Left ventricle myocardium inferior (tissue), 1 donor: ENCODE results near the gene PGS1. TPM values are rescaled to one million over a fixed set of nuclear protein-coding genes. Genes with fewer than 3 reads are reported as not detected.

Experiments
- DNase-seq: peaks from one replicate; pipeline ENCODE4 v3.0.0-alpha.2; 2020
- H3K27ac ChIP-seq: fragments of 200-600 bp; replicated peaks from 2 replicates; pipeline ENCODE4 v1.8.0; 2021
- H3K27me3 ChIP-seq: fragments of 200-600 bp; 2 replicates; pipeline ENCODE4 v1.8.0; 2021; ENCODE audit warnings: low read depth
- H3K36me3 ChIP-seq: fragments of 200-600 bp; 2 replicates; pipeline ENCODE4 v1.8.0; 2021
- H3K4me1 ChIP-seq: fragments of 200-600 bp; 2 replicates; pipeline ENCODE4 v1.8.0; 2021
- H3K4me3 ChIP-seq: fragments of 200-600 bp; 2 replicates; pipeline ENCODE4 v1.8.0; 2021; ENCODE audit warnings: mild to moderate bottlenecking, moderate library complexity
- H3K9me3 ChIP-seq: fragments of 200-600 bp; replicated peaks from 2 replicates; pipeline ENCODE4 v1.8.0; 2021
- intact Hi-C: fragments of 100-400 bp; cut with micrococcal nuclease; formaldehyde crosslinking; loops from one replicate; pipeline ENCODE4 v1.11.0; 2022
- total RNA-seq: library from RNA; stranded (reverse); fragmentation: NEBNext Ultra II Directional; extraction: Animal tissue kit (Norgen Biotek cat#: 25700); gene quantifications from one replicate; pipeline ENCODE4 v1.2.1, GENCODE V29; 2021
- TF ChIP-seq, protein P1 (sequence below): fragments of 200-600 bp; IDR thresholded peaks from 2 replicates; pipeline ENCODE4 v1.8.0; 2021; ENCODE audit warnings: antibody characterized with exemption, mild to moderate bottlenecking, borderline replicate concordance
- donor health status: DM: no; HTN: yes; CAD: no; lungs with severe emphysema.

The PGS1 gene
- total RNA-seq, 1 donor from 2014 or later: 17.1 TPM

DNA sequence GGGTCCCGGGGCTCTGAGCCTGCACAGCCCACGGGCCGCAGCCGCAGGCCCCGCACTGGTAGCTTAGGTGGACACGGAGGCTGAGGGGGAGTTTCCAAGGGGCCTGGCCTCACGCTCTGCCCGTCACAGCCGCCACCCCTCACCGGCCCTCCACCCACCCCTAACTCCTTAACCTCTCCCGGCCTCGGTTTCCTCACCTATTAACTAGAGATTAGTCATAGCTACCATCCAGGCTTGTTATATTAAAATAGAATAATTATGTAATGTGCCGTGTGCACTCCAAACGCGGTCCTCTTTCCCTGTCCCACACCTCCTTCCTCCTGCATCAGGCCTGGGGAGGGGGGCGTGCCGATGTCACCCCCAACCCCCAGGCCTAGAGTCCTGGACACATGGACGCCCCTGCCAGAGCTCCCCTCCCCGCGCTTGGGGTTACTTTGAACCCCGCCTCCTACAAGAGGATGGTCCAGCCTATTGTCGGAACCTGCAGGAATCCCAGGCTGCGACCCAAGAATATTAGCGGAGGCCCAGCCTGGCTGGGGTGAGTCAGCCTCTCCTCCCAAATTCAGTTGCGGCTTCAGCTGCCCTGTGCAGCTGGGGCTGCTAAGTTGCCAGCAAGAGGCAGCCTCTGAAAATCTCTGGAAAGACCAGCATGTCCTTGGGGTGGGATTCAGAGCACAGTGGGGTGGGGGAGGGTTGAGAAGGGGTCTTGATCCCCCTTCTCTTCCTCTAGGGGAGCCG is 35.8 kb upstream of the PGS1 start:
- DNase-seq: peak; percentile 63
- Histone ChIP-seq H3K4me3 (peak overlapping the region; percentile 65), H3K27me3 (no peaks in the 10 kb centered on the region), H3K36me3 (no peaks in the 10 kb centered on the region), H3K27ac (peak overlapping the region; percentile 98), H3K9me3 (no peaks in the 10 kb centered on the region), H3K4me1 (peaks cover 54% of the 10 kb centered on the region)
- TF ChIP-seq, protein P1, sequence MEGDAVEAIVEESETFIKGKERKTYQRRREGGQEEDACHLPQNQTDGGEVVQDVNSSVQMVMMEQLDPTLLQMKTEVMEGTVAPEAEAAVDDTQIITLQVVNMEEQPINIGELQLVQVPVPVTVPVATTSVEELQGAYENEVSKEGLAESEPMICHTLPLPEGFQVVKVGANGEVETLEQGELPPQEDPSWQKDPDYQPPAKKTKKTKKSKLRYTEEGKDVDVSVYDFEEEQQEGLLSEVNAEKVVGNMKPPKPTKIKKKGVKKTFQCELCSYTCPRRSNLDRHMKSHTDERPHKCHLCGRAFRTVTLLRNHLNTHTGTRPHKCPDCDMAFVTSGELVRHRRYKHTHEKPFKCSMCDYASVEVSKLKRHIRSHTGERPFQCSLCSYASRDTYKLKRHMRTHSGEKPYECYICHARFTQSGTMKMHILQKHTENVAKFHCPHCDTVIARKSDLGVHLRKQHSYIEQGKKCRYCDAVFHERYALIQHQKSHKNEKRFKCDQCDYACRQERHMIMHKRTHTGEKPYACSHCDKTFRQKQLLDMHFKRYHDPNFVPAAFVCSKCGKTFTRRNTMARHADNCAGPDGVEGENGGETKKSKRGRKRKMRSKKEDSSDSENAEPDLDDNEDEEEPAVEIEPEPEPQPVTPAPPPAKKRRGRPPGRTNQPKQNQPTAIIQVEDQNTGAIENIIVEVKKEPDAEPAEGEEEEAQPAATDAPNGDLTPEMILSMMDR: no peak
- intact Hi-C loops: no loop called here

DNA sequence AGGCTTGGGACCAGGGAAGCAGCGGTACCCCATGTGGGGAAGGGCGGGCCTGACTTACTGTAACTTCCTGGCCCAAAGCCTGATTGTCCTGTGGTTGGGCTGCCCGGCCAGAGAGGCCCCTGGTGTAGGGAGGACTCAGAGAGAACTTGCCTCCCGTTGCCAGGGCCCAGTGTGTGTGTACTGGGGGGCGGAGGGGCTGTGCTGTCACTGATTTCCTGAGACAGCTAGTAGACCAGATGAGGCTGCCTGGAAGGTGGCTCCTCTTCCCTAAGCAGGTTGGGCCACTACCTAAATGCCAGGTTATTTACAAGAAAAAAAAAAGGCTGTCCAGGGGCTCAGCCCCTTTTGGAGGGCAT is 35.3 kb upstream of the PGS1 start:
- no peaks in the 10 kb centered on the region for H3K36me3 ChIP-seq
- peaks cover 55% of the 10 kb centered on the region for H3K4me1 ChIP-seq
- TF ChIP-seq, protein P1: no peak
- DNase-seq: peak; percentile 80
- H3K4me3 ChIP-seq: peak overlapping the region; percentile 65
- H3K27me3 ChIP-seq: no peaks in the 10 kb centered on the region
- no peaks in the 10 kb centered on the region for H3K9me3 ChIP-seq
- intact Hi-C loops: no loop called here
- peak overlapping the region; percentile 98 for H3K27ac ChIP-seq

DNA sequence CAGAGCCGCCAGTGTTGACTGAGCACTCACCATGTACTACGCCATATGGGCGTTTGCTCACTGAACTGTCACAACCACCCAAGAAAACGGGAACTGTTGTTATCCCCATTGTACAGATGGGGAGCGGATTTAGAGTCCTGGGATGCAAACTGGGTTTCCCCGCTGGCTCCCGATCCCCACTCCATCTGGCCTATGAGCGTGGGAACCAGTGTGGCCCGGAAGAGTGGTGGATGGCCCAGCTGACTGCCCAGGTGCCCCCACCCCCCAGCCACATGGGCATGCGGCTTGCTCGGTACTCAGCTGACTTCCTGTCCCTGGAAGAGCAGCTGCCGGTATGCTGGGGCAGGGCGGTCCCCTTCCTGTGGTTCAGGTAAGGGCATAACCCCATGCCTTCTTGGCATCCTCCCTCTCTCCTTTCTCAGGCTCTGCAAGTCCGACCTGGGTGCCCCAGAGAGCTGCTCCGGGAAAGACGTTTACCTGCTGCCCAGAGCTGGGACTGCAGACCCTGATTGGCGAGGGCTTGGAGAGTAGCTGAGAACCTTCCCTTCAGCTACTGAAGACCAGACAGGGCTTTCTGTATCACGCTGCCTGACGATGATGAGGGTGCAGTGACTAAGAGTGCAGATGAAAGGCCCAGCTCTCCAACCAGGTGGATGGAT is 34.8 kb upstream of the PGS1 start:
- H3K4me3 ChIP-seq: peak overlapping the region; percentile 65
- intact Hi-C loops: no loop called here

DNA sequence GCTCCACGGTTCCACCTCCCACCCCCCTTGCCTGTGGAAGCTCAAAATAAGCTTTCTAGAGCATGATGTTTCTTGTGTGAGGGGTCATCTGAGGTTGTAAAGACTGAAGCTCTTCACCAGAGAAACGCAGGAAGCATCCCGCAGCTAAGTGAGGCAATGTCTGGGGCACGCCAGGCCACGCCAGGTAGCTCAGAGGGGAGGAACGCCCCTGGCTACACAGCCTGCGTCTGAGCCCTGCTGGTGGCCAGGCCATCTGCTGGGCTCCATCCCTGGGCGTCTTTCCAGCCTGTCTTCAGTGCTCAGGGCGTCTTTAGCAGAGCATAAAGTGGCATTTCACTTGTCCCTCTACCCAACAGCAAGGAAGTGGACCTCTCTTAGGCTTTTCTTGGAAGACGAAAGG is 33.8 kb upstream of the PGS1 start:
- intact Hi-C loops: no loop called here
- TF ChIP-seq, protein P1: no peak

More for the DNA sequence above, 34.8 kb upstream of the PGS1 start:
- no peaks in the 10 kb centered on the region for H3K9me3 ChIP-seq
- DNase-seq: no peak
- no peaks in the 10 kb centered on the region for H3K36me3 ChIP-seq
- H3K27me3 ChIP-seq: no peaks in the 10 kb centered on the region
- TF ChIP-seq, protein P1: no peak
- H3K4me1 ChIP-seq: peaks cover 55% of the 10 kb centered on the region
- peak overlapping the region; percentile 98 for H3K27ac ChIP-seq

DNA sequence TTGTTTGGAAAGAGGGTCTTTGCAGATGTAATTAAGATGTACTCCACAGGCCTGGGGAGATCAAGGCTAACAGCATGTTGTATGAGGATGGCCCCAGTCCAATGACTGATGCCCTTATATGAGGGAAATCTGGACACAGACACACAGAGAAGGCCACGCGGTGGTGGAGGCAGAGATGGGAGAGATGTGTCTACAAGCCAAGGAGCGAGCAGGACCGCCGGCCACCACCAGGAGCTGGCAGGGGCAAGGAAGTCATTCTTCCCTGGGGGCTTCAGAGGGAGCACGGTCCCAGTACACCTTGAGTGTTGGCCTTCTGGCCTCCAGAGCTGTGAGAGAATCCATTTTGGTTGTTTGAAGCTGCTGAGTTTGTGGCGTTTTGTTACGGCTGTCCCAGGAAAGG is 33.3 kb upstream of the PGS1 start:
- intact Hi-C loops: no loop called here

More for the DNA sequence above, 33.8 kb upstream of the PGS1 start:
- no peak overlapping the region for H3K4me3 ChIP-seq
- H3K27ac ChIP-seq: no peak overlapping the region
- DNase-seq: no peak
- H3K4me1 ChIP-seq: peaks cover 56% of the 10 kb centered on the region
- H3K9me3 ChIP-seq: no peaks in the 10 kb centered on the region
- H3K27me3 ChIP-seq: no peaks in the 10 kb centered on the region
- no peaks in the 10 kb centered on the region for H3K36me3 ChIP-seq

More for the DNA sequence above, 33.3 kb upstream of the PGS1 start:
- Histone ChIP-seq H3K4me1 (peaks cover 61% of the 10 kb centered on the region), H3K9me3 (no peaks in the 10 kb centered on the region), H3K27ac (peak overlapping the region; percentile 12), H3K4me3 (no peak overlapping the region), H3K27me3 (no peaks in the 10 kb centered on the region), H3K36me3 (no peaks in the 10 kb centered on the region)
- no peak for DNase-seq
- TF ChIP-seq, protein P1: peak; percentile 12
